HG03439 (cell line): Measurements from ENCODE around the gene LCE1F.

Source experiments
- ATAC-seq: cut with Tn5 transposase; IDR thresholded peaks from one replicate; pipeline ENCODE4 v1.9.1; 2021; ENCODE audit warnings: mild to moderate bottlenecking, moderate library complexity; ENCODE audit not compliant: unreplicated experiment

LCE1F gene

GRCh38 chr1:152770411-152770810 is 4.5 kb upstream of the LCE1F start:
- ATAC-seq, result no peak

- ATAC-seq, result no peak
Observed at GRCh38 chr1:152776361-152776760, 1.4 kb downstream of the LCE1F start.

DNA sequence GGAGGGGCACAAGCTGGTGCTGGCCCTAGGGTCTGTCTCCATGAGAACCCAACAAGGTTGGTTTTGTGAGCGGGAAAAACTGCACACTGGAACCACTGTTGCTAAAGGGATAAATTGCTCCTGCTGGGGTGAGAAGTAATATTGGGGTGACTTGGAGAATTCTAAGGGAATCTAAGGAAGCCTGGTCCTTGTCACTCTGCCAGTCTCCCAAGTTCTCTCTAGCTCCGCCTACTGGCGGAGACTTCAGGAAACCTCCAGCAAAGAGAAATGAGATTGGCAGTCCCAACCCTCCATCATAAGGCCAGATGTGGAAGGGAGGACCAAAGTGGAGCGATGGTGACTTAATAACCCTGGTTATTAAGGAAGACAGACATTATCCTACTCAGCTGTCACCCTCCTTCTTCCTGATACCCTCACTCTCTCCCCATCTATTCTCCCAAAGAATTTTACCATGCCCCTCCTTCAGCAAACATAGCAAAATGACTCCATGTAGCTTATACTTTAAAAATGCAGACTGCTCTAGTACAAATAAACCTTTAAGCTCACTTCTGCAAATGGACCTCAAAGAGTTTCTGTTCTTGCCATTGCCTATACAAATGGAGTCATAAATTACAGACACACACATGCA is 2.7 kb downstream of the LCE1F start:
- no peak for ATAC-seq

DNA sequence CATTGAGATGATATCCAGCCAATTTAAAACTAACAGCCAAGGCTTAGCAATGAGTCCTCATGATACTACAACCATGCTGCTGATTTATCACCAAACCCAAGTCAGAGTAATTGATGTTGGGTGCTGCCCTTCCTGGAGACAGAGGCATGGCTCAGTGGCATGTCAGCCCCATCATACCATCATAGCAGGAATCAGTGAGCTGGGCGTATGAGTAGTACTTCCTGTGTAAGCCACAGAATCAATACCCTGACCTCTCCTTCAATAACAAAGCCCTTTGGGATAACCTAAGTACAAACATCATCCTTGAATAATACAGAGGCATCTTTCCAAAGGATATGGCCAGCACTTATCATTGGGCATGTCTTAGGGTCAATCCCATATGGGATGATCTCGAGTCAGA is 8.2 kb downstream of the LCE1F start:
- ATAC-seq, result no peak

GRCh38 chr1:152786077-152786476 is 11.1 kb downstream of the LCE1F start, which contains the start of gene LCE1E:
LCE1E (plus strand) TSS chr1:152786257; CDS start chr1:152787300, 1,043 bp downstream.
- no peak for ATAC-seq

DNA sequence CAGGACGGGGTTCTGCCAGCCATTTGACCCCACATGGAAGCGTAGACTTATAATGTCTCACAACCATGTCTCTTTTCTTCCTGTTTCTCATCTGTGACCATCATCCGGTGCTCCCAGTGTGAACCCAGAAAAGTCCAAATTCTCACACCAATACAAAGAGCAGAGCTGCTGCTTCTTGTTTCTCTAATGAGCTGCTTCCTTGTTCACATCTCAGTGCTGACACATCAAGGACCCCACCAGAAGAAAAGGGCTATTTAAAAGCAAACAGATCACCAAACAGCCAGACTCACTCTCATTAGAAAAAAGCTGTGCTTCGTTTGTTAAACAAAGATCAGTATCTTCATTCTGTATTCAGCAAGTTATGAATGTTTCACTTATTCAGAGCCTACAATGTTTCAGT is 20.7 kb downstream of the LCE1F start:
- no peak for ATAC-seq

DNA sequence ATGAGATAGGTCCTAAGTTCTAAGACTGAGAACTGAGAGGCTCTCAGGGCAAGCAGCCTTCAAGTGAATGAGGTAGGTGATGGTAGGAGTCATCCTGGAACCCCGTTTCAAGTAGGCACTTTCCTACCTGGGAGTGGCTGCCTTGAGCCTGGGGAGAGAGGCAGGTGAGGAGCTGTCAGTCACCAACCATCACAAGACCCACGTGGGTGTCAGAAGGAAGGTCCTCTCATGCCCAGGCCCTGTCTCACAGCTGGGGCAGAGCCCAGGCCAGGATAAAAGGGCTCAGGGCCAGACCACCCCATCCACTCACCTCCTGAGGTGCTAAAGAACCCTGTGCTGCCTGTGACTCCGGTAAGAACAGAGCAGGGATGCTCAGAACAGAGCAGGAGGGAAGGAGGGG is 21.5 kb downstream of the LCE1F start, which contains the start of gene LCE1D:
LCE1D (plus strand) TSS at position 301 of the 400 bp plus-strand sequence. CDS start 1,074 bp downstream, outside the sequence.
- ATAC-seq, result no peak

DNA sequence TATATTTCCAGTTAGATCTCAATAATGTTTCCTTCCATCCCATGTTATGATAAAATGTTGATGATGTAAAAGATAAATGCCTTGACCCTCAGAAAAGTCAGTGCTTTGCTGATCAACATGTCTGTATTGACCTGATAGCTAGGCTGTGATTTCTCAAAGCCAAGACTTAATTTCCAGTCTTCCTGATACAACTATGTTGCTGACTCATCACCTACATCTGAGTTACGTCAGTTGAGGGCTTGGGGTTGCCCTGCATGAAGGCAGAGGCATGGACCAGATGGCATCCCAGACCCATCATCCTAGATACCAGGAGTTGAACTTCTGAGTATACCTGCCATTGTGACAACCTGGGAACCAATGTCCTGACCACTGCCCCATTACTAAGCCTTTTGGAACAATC is 26.4 kb downstream of the LCE1F start:
- no peak for ATAC-seq

DNA sequence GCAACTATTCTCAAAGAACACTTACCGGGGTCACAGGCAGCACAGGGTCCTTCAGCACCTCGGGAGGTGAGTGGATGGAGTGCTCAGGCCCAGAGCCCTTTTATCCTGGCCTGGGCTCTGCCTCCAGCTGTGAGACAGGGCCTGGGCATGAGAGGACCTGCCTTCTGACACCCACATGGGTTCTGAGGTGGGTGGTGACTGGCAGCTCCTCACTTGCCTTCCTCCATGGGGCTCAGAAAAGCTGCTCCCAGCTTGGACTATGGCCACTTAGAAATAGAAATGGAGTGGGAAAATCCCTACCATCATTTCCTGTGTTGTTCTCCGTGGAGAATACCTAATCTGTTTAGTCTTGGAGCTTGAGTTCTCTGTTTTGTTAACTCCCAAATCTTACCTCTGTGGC is 31.6 kb downstream of the LCE1F start, which contains the start of gene LCE1C:
LCE1C (minus strand) TSS at position 76 of the 400 bp plus-strand sequence. CDS start 1,173 bp downstream, outside the sequence.
- no peak for ATAC-seq

- no peak for ATAC-seq
Observed at GRCh38 chr1:152811050-152811449, 36.1 kb downstream of the LCE1F start.

DNA sequence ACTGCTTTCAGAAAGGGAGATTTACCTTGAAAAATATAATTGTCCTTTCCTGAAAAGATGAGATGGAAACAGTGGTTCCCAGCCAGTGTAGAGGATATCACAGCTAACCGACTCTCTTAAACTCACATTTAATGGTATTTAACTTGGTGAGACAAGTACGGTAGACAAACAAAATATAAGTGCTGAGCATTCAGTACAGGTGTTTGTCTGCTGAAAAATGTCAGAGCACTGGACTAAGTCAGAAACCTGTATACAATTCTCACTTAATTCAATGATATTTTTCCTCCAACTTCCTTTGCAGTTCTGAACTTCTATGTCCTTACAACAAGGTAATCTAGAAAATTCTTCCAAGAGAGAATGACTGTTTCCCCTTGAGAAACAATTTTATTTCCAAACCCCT is 36.7 kb downstream of the LCE1F start, which contains the start of gene LCE1B:
LCE1B (plus strand) TSS at position 301 of the 400 bp plus-strand sequence. CDS start 476 bp downstream, outside the sequence.
- no peak for ATAC-seq

GRCh38 chr1:152817309-152817708 is 42.4 kb downstream of the LCE1F start:
- ATAC-seq, result no peak

DNA sequence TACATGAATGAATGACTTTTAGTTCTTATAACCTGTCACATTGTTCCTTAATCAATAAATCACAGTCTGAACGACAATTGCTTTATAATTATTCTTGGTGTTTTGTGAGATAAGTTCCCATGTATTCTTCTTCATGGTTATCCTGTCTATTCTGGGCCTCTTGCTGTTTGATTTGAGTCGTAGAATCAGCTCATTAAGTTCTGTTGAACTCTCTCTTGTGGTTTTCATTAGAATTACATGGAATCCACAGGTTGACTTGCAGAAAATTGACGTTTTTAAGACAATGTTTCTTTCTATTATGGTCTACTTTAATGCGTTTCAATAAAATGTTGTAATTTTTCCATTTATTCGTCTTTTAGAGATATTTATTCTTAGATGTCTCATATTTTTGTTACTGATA is 48.4 kb downstream of the LCE1F start:
- no peak for ATAC-seq

DNA sequence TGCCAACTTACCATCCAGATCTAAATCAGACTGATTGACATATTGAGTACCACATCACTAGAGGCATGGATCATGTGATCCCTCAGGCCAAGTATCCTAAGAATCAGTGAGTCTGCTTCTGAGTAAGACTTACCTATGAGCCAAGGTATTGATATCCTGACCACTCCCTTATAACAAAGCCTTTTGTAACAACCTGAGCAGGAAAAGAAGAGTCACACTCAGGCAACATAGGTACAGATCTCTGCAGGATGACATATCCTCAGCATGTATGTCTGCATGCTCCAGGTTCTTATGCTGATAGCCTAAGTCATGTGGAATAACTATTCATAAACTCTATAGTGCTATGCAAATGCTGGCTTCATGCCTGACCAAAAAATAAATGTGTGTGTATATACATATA is 50.0 kb downstream of the LCE1F start:
- no peak for ATAC-seq
